Panc1 (cell line): ENCODE results near the gene NPHP4. TPM values are rescaled to one million over a fixed set of nuclear protein-coding genes. Genes with fewer than 3 reads are reported as not detected.
"Not testable (repeated sequence)": the region's sequence is repeated elsewhere in the genome, so short reads cannot be mapped to it uniquely, and the experiment has no call there.

Experiments used
- ATAC-seq: fragments of 200-7000 bp; cut with Tn5 transposase; 2 replicates; pipeline ENCODE4 v1.9.1; 2020; ENCODE audit warnings: mild to moderate bottlenecking, moderate library complexity
- BruUV-seq: library from RNA; stranded (reverse); fragments of 400-500 nt; replicated peaks from 2 replicates; lab custom pipeline; 2021; lab: Mats Ljungman, UMichigan
- CTCF ChIA-PET: fragments of 300-600 bp; sonication (Branson Sonifier 250); formaldehyde crosslinking; loops from one replicate; lab custom pipeline; 2022; ENCODE audit warnings: antibody characterized with exemption; lab: Charles Lee
- POLR2A ChIA-PET: fragments of 300-600 bp; sonication (Branson Sonifier 250); formaldehyde crosslinking; loops from one replicate; lab custom pipeline; 2022; ENCODE audit warnings: antibody characterized with exemption; lab: Charles Lee
- DNase-seq: peaks from one replicate; pipeline ENCODE4 v3.0.0-alpha.2; 2010; ENCODE audit warnings: low read depth, low spot score
- H3K27ac ChIP-seq: 2 replicates; pipeline ENCODE4 v1.5.1; 2011; ENCODE audit warnings: mild to moderate bottlenecking, low read length, inconsistent platforms
- H3K27me3 ChIP-seq: fragments of 200-500 bp; sonication (Bioruptor generic); 2 replicates; pipeline ENCODE4 v1.6.0; 2014; ENCODE audit warnings: low read length, inconsistent platforms; ENCODE audit not compliant: control insufficient read depth, insufficient read depth
- H3K36me3 ChIP-seq: fragments of 200-500 bp; sonication (Bioruptor generic); 2 replicates; pipeline ENCODE4 v1.5.1; 2014; ENCODE audit warnings: inconsistent platforms, mild to moderate bottlenecking, low read length, moderate library complexity; ENCODE audit not compliant: control insufficient read depth, insufficient read depth
- H3K4me1 ChIP-seq: 2 replicates; pipeline ENCODE4 v1.5.1; 2011; ENCODE audit warnings: inconsistent platforms, mild to moderate bottlenecking, low read length, moderate library complexity; ENCODE audit not compliant: control insufficient read depth, insufficient read depth
- H3K4me3 ChIP-seq, 2 experiments: 2 replicates each; pipeline ENCODE4 v1.5.1; 2011 to 2012; ENCODE audit warnings: low read depth in 2 of 2, low read length in 2 of 2, mild to moderate bottlenecking in 2 of 2, inconsistent platforms in 1 of 2, moderate library complexity in 1 of 2
- H3K9me3 ChIP-seq: fragments of 200-500 bp; sonication (Bioruptor generic); 2 replicates; pipeline ENCODE4 v1.5.1; 2014; ENCODE audit warnings: low read depth, mild to moderate bottlenecking, inconsistent platforms, low read length, moderate library complexity; ENCODE audit not compliant: control insufficient read depth, insufficient read depth
- POLR2AphosphoS5 ChIP-seq: IDR thresholded peaks from 2 replicates; pipeline ENCODE4 v1.6.1; 2012; ENCODE audit warnings: mild to moderate bottlenecking, low read depth, low read length, moderate library complexity
- SIN3A ChIP-seq: IDR thresholded peaks from 2 replicates; pipeline ENCODE4 v1.6.1; 2012; ENCODE audit warnings: low read depth, mild to moderate bottlenecking, low read length, moderate library complexity, borderline replicate concordance; ENCODE audit not compliant: insufficient read depth
- TCF7L2 ChIP-seq: IDR thresholded peaks from 2 replicates; pipeline ENCODE4 v1.6.1; 2011; ENCODE audit warnings: mild to moderate bottlenecking, low read depth, low read length, inconsistent platforms
- in situ Hi-C: cut with HindIII; loops from 2 replicates; pipeline ENCODE4 v1.10.0; 2016; ENCODE audit warnings: low sequenced_read_pairs, low pct_unique_long_range_greater_than_20kb
- intact Hi-C: fragments of 100-400 bp; cut with micrococcal nuclease; formaldehyde crosslinking; loops from one replicate; pipeline ENCODE4 v1.10.0; 2022; ENCODE audit not compliant: unreplicated experiment
- total RNA-seq: library from RNA; stranded (reverse); gene quantifications from one replicate; pipeline ENCODE4 v1.2.1, GENCODE V29; 2021; ENCODE audit not compliant: unreplicated experiment
- TF ChIP-seq, protein P1 (sequence below), 2 experiments: IDR thresholded peaks; 2 replicates each; pipeline ENCODE4 v1.6.1; 2011 to 2012; ENCODE audit warnings: low read depth in 2 of 2, control low read depth in 1 of 2, low read length in 1 of 2, mild to moderate bottlenecking in 1 of 2, moderate library complexity in 1 of 2; ENCODE audit not compliant: insufficient read depth in 1 of 2
- TF ChIP-seq, protein P2 (sequence below): fragments of 450-650 bp; IDR thresholded peaks from 2 replicates; pipeline ENCODE4 v1.5.1; 2017; ENCODE audit warnings: mild to moderate bottlenecking

The NPHP4 gene
- total RNA-seq, 1 experiment from 2014 or later, result 20.1 TPM

DNA sequence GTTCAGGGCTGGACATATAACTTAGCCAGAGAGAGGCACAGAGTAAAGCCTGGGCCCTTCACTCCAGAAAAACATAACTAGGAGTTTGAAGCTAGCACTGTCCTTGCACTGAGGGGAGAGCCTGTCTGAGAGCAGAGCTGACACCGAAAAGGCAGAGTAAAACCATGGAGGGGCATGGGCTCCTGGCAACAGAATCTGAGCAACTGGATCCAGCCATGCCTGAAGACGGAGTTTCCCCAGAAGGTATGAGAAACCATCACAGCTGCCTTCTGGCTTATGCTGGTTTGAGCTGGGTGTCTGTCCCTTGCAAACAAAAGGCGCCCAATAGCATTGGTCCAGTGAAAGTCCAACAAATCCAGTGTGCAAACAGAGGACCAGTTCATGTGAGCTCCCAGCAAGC is 137.5 kb downstream of the NPHP4 start:
- Histone ChIP-seq H3K4me3 (no peak overlapping the region), H3K27me3 (no peaks in the 10 kb centered on the region), H3K4me1 (no peaks in the 10 kb centered on the region), H3K27ac (no peak overlapping the region), H3K9me3 (no peaks in the 10 kb centered on the region), H3K36me3 (no peaks in the 10 kb centered on the region)
- TF ChIP-seq SIN3A, result no peak
- TF ChIP-seq, protein P1, sequence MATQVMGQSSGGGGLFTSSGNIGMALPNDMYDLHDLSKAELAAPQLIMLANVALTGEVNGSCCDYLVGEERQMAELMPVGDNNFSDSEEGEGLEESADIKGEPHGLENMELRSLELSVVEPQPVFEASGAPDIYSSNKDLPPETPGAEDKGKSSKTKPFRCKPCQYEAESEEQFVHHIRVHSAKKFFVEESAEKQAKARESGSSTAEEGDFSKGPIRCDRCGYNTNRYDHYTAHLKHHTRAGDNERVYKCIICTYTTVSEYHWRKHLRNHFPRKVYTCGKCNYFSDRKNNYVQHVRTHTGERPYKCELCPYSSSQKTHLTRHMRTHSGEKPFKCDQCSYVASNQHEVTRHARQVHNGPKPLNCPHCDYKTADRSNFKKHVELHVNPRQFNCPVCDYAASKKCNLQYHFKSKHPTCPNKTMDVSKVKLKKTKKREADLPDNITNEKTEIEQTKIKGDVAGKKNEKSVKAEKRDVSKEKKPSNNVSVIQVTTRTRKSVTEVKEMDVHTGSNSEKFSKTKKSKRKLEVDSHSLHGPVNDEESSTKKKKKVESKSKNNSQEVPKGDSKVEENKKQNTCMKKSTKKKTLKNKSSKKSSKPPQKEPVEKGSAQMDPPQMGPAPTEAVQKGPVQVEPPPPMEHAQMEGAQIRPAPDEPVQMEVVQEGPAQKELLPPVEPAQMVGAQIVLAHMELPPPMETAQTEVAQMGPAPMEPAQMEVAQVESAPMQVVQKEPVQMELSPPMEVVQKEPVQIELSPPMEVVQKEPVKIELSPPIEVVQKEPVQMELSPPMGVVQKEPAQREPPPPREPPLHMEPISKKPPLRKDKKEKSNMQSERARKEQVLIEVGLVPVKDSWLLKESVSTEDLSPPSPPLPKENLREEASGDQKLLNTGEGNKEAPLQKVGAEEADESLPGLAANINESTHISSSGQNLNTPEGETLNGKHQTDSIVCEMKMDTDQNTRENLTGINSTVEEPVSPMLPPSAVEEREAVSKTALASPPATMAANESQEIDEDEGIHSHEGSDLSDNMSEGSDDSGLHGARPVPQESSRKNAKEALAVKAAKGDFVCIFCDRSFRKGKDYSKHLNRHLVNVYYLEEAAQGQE (IDR thresholded peaks at IDR 0.05; ENCODE audit: insufficient read depth in 1 of 2, low read depth in 2 of 2, low read length in 1 of 2), result no peak
- no peak for TF ChIP-seq POLR2AphosphoS5
- TF ChIP-seq, protein P2, sequence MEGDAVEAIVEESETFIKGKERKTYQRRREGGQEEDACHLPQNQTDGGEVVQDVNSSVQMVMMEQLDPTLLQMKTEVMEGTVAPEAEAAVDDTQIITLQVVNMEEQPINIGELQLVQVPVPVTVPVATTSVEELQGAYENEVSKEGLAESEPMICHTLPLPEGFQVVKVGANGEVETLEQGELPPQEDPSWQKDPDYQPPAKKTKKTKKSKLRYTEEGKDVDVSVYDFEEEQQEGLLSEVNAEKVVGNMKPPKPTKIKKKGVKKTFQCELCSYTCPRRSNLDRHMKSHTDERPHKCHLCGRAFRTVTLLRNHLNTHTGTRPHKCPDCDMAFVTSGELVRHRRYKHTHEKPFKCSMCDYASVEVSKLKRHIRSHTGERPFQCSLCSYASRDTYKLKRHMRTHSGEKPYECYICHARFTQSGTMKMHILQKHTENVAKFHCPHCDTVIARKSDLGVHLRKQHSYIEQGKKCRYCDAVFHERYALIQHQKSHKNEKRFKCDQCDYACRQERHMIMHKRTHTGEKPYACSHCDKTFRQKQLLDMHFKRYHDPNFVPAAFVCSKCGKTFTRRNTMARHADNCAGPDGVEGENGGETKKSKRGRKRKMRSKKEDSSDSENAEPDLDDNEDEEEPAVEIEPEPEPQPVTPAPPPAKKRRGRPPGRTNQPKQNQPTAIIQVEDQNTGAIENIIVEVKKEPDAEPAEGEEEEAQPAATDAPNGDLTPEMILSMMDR, result no peak
- no peak for TF ChIP-seq TCF7L2
- intact Hi-C loops (no loop called here), in situ Hi-C loops (no loop called here)
- ChIA-PET POLR2A (no interaction called here), CTCF (no interaction called here)
- DNase-seq (no peak), ATAC-seq (no peak)
- BruUV-seq, result no TSS peak

DNA sequence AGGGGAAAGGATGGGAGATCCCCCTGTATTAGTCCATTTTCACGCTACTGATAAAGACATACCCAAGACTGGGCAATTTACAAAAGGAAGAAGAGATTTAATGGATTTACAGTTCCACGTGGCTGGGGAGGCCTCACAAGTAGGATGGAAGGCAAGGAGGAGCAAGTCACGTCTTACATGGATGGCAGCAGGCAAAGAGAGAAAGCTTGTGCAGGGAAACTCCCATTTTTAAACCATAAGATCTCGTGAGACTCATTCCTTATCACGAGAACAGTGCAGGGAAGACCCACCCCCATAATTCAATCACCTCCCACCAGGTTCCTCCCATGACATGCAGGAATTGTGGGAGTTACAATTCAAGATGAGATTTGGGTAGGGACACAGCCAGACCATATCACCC is 138.4 kb downstream of the NPHP4 start:
- H3K4me1 ChIP-seq, H3K27me3 ChIP-seq, DNase-seq, CTCF ChIA-PET, intact Hi-C loops, H3K9me3 ChIP-seq, H3K27ac ChIP-seq, H3K36me3 ChIP-seq, POLR2A ChIA-PET, in situ Hi-C loops, ATAC-seq, BruUV-seq, H3K4me3 ChIP-seq: not testable (repeated sequence)

DNA sequence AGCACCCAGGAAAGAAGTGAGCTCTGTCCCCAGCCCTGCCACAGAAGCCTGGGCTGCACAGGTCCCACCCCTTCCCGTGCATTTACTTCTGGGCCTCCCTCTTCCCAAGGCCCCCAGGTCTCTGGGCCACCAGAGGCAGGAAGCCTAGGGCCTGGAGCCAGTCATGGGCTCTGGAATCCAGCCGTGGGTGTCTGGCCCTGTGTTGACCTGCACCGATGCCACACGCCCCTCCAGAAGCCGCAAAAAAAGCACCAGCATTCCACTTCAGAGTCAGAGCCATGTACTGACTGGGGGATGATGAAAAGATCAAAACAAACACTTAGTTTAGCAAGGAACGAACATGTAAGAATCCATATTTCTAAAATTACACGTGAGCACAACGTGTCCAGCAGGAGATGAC is 141.7 kb downstream of the NPHP4 start:
- H3K36me3 ChIP-seq, result no peaks in the 10 kb centered on the region
- intact Hi-C loops, result no loop called here
- POLR2A ChIA-PET, result no interaction called here
- no peaks in the 10 kb centered on the region for H3K4me1 ChIP-seq
- H3K27ac ChIP-seq, result no peak overlapping the region
- H3K9me3 ChIP-seq, result no peaks in the 10 kb centered on the region
- ATAC-seq (no peak), DNase-seq (no peak)
- no peak overlapping the region for H3K4me3 ChIP-seq
- H3K27me3 ChIP-seq, result no peaks in the 10 kb centered on the region
- CTCF ChIA-PET, result no interaction called here
- in situ Hi-C loops, result no loop called here
- TF ChIP-seq TCF7L2 (no peak), SIN3A (no peak), POLR2AphosphoS5 (no peak)
- TF ChIP-seq, protein P1 (IDR thresholded peaks at IDR 0.05; ENCODE audit: insufficient read depth in 1 of 2, low read depth in 2 of 2, low read length in 1 of 2), result no peak
- TF ChIP-seq, protein P2, result no peak
- no TSS peak for BruUV-seq
